ENCODE results near the gene NPHP4. TPM values are rescaled to one million over a fixed set of nuclear protein-coding genes. Genes with fewer than 3 reads are reported as not detected.

NPHP4 gene
- total RNA-seq, 1 experiment from 2014 or later: 18.8 TPM

DNA sequence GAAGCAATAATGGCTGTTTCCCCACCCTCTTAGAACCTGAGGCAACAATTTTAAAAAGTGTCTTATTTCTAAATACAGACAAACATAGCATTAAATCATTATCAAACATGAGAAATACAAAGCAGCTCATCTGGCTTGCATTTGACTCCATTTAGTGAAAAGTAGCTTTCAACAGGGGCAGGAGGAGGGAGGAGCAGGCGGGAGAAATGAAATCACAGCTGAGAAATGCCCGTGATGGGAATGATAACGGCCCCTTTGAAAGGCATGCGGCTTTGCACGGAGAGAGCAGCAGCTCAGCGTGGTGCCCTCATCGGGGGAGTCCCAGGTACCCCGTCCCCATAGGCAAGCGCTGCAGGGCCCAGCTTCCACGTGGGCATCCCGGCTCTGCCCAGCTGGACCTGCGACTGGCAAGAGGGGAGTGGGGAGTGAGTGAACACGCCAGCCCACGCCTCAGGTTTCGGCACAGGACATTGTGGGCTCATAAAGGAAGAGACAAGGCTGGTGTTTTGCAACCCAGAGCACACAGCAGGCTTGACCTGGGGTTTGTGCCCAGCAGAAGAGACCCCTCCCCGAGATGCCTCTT, 134.6 kb downstream of the NPHP4 start:
- Histone ChIP-seq H4K20me1 (ENCODE audit: low read length) (no peaks in the 10 kb centered on the region), H3K9me3 (ENCODE audit: low read length) (no peaks in the 10 kb centered on the region), H3K9ac (ENCODE audit: low read length) (no peak overlapping the region), H3F3A (ENCODE audit: low read length, unreplicated experiment) (no peaks in the 10 kb centered on the region), H2AFZ (ENCODE audit: low read length) (no peak overlapping the region), H3K79me2 (ENCODE audit: low read length) (no peaks in the 10 kb centered on the region), H3K27me3 (ENCODE audit: low read length) (no peaks in the 10 kb centered on the region), H3K4me1 (ENCODE audit: insufficient read depth, low read length) (no peaks in the 10 kb centered on the region; the same call in 1 of the 2 replicates), H3K36me3 (ENCODE audit: low read depth, low read length) (no peaks in the 10 kb centered on the region), H3K4me2 (ENCODE audit: low read length) (no peak overlapping the region), H3K27ac (ENCODE audit: low read length) (no peak overlapping the region), H3K9me2 (replicated peaks; ENCODE audit: low read length) (no peaks in the 10 kb centered on the region), H3K4me3 (ENCODE audit: low read length) (no peak overlapping the region)
- no TSS peak for BruUV-seq (replicated peaks)
- intact Hi-C loops (cut with micrococcal nuclease): no loop called here
- ATAC-seq (no peak), DNase-seq (no peak)
- no peak for TF ChIP-seq EZH2 (IDR thresholded peaks at IDR 0.05; ENCODE audit: low read length, unreplicated experiment)
- no peak for TF ChIP-seq EZH2phosphoT487 (IDR thresholded peaks at IDR 0.05; ENCODE audit: borderline replicate concordance, low read length)
- TF ChIP-seq, protein P1, sequence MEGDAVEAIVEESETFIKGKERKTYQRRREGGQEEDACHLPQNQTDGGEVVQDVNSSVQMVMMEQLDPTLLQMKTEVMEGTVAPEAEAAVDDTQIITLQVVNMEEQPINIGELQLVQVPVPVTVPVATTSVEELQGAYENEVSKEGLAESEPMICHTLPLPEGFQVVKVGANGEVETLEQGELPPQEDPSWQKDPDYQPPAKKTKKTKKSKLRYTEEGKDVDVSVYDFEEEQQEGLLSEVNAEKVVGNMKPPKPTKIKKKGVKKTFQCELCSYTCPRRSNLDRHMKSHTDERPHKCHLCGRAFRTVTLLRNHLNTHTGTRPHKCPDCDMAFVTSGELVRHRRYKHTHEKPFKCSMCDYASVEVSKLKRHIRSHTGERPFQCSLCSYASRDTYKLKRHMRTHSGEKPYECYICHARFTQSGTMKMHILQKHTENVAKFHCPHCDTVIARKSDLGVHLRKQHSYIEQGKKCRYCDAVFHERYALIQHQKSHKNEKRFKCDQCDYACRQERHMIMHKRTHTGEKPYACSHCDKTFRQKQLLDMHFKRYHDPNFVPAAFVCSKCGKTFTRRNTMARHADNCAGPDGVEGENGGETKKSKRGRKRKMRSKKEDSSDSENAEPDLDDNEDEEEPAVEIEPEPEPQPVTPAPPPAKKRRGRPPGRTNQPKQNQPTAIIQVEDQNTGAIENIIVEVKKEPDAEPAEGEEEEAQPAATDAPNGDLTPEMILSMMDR (conservative IDR thresholded peaks at IDR 0.05; ENCODE audit: low read depth, low read length): no peak
- CTCF ChIA-PET: no interaction called here
- POLR2A ChIA-PET (ENCODE audit: unreplicated experiment): no interaction called here

- Histone ChIP-seq H3K9me3 (ENCODE audit: low read length) (no peaks in the 10 kb centered on the region), H3K27me3 (ENCODE audit: low read length) (no peaks in the 10 kb centered on the region), H3F3A (ENCODE audit: low read length, unreplicated experiment) (no peaks in the 10 kb centered on the region), H3K9ac (ENCODE audit: low read length) (no peak overlapping the region), H3K27ac (ENCODE audit: low read length) (no peak overlapping the region), H2AFZ (ENCODE audit: low read length) (no peak overlapping the region), H3K4me3 (ENCODE audit: low read length) (no peak overlapping the region), H3K79me2 (ENCODE audit: low read length) (no peaks in the 10 kb centered on the region), H3K4me1 (ENCODE audit: insufficient read depth, low read length) (no peaks in the 10 kb centered on the region; the same call in 1 of the 2 replicates), H3K4me2 (ENCODE audit: low read length) (no peak overlapping the region), H4K20me1 (ENCODE audit: low read length) (no peaks in the 10 kb centered on the region), H3K36me3 (ENCODE audit: low read depth, low read length) (no peaks in the 10 kb centered on the region), H3K9me2 (replicated peaks; ENCODE audit: low read length) (no peaks in the 10 kb centered on the region)
- DNase-seq (no peak), ATAC-seq (no peak)
- ChIA-PET POLR2A (ENCODE audit: unreplicated experiment) (no interaction called here), CTCF (no interaction called here)
- TF ChIP-seq, protein P1 (conservative IDR thresholded peaks at IDR 0.05; ENCODE audit: low read depth, low read length): no peak
- TF ChIP-seq EZH2 (IDR thresholded peaks at IDR 0.05; ENCODE audit: low read length, unreplicated experiment): no peak
- no peak for TF ChIP-seq EZH2phosphoT487 (IDR thresholded peaks at IDR 0.05; ENCODE audit: borderline replicate concordance, low read length)
- BruUV-seq (replicated peaks): no TSS peak
- intact Hi-C loops (cut with micrococcal nuclease): no loop called here
These were observed 135.2 kb downstream of the NPHP4 start for GRCh38 chr1:5857011-5857410.

DNA sequence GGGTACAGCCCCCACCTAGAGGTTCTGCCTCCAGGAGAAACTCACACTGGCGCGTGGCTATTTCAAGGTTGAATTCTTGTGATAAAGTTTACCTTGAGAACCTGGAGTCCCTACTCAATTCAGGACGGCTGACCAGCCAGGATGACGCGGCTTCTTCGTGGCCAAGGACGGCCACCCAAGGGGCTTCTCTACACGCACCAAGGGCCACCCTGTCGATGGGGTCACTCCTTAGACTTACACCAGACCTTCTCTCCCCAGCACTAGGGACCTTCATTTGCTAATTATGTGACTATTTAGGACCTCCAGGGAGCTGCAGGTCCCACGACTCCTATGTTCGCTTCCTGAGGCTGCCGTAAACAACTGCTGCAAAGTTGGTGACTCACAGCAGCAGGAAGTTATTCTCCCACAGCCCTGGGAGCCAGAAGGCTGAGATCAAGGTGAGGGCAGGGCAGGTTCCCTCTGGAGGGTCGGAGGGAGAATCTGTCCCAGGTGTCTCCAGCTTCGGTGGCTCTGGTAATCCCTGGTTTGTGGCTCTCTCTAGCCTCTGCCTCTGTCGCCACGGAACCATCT, 135.9 kb downstream of the NPHP4 start:
- ATAC-seq: peak; percentile 67
- Histone ChIP-seq H3K4me3 (ENCODE audit: low read length) (no peak overlapping the region), H2AFZ (ENCODE audit: low read length) (no peak overlapping the region), H3F3A (ENCODE audit: low read length, unreplicated experiment) (no peaks in the 10 kb centered on the region), H4K20me1 (ENCODE audit: low read length) (no peaks in the 10 kb centered on the region), H3K27ac (ENCODE audit: low read length) (no peak overlapping the region), H3K4me1 (ENCODE audit: insufficient read depth, low read length) (no peaks in the 10 kb centered on the region; the same call in 1 of the 2 replicates), H3K27me3 (ENCODE audit: low read length) (no peaks in the 10 kb centered on the region), H3K9ac (ENCODE audit: low read length) (no peak overlapping the region), H3K36me3 (ENCODE audit: low read depth, low read length) (no peaks in the 10 kb centered on the region), H3K4me2 (ENCODE audit: low read length) (no peak overlapping the region), H3K9me3 (ENCODE audit: low read length) (no peaks in the 10 kb centered on the region), H3K9me2 (replicated peaks; ENCODE audit: low read length) (no peaks in the 10 kb centered on the region), H3K79me2 (ENCODE audit: low read length) (no peaks in the 10 kb centered on the region)
- TF ChIP-seq EZH2 (IDR thresholded peaks at IDR 0.05; ENCODE audit: low read length, unreplicated experiment): no peak
- no peak for TF ChIP-seq EZH2phosphoT487 (IDR thresholded peaks at IDR 0.05; ENCODE audit: borderline replicate concordance, low read length)
- TF ChIP-seq, protein P1 (conservative IDR thresholded peaks at IDR 0.05; ENCODE audit: low read depth, low read length): no peak
- BruUV-seq (replicated peaks): no TSS peak
- DNase-seq: peak; percentile 42
- intact Hi-C loops (cut with micrococcal nuclease): no loop called here
- ChIA-PET POLR2A (ENCODE audit: unreplicated experiment) (no interaction called here), CTCF (no interaction called here)
